Mammary epithelial cell (primary cell): ENCODE measurements around the gene SH3BP1.

Experiments used
- CTCF ChIP-seq, 2 donors: IDR thresholded peaks in 1 of 2; conservative IDR thresholded peaks in 1 of 2; 2 replicates each; pipeline ENCODE4 v1.5.1; 2011 to 2012; ENCODE audit warnings: inconsistent platforms in 2 of 2, low read length in 2 of 2, mild to moderate bottlenecking in 2 of 2, control low read depth in 1 of 2, low read depth in 1 of 2; ENCODE audit not compliant: insufficient read depth in 1 of 2; ENCODE audit errors: extremely low read depth in 1 of 2
- EZH2 ChIP-seq: IDR thresholded peaks from 2 replicates; pipeline ENCODE4 v1.6.1; 2012; ENCODE audit warnings: low read length, inconsistent platforms, borderline replicate concordance

- TF ChIP-seq CTCF (conservative IDR thresholded peaks at IDR 0.05 in 1 of 2, IDR thresholded peaks at IDR 0.05 in 1 of 2; ENCODE audit: extremely low read depth in 1 of 2, insufficient read depth in 1 of 2, low read depth in 1 of 2, low read length in 2 of 2) (no peak), EZH2 (no peak)
Measured at GRCh38 chr22:37690407-37690806, 50.9 kb downstream of the SH3BP1 start.
